Stimulated activated CD8-positive, alpha-beta memory T cell treated with anti-CD3 and anti-CD28 coated beads, Interleukin-12 subunit alpha, Interleukin-12 subunit beta, amount 100 ng/mL, for 1 hour (primary cell): Measurements from ENCODE around the gene STARD10.

Experiments
- DNase-seq: peaks from one replicate; pipeline ENCODE4 v3.0.0-alpha.2; 2020; ENCODE audit warnings: low read depth

STARD10 gene

GRCh38 chr11:72705442-72706365 is 88.1 kb downstream of the STARD10 start:
- no peak for DNase-seq

GRCh38 chr11:72704783-72705265 is 89.0 kb downstream of the STARD10 start:
- DNase-seq, result no peak
